ENCODE data around the gene CARD11. TPM values are rescaled to one million over a fixed set of nuclear protein-coding genes. Genes with fewer than 3 reads are reported as not detected.
A peak's percentile ranks its signal among the peaks of the same experiment; 100 is the strongest.

CARD11 gene
- total RNA-seq, 1 donor from 2014 or later, result 9.3 TPM

DNA sequence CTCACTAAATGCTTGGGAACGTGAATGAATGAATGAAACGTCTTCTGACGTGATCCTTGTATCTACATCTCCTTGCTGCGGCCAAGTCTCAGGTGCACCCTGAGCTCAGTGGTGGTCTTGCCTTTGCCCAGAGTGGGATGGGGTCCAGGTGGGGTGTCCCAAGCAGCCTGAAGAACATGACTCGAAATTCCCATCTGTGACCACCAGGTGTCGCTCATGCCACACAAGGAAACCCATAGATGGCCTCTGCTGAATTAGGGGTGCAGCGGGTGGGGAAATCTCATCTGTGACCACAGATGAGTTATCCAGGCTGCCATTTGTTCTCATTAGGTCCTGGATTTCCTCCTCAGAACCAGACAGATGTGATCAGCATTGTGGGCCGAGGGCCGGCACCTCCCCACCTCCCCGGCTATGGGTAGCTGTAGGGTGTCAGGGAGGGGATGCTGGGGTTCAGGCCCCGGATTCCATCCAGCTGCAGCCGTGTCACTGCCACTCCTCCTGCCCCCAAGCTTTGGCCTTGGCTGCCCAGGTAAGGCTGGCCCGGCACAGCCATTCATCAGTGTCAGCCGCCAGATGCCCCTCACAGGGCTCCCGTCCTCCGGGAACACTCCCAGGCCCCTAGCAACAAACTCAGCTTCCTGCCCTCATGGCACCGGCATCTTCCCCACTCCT, 178.5 kb downstream of the CARD11 start:
- H3K27me3 Mint-ChIP-seq (ENCODE audit: low read depth), result peaks cover 1% of the 10 kb centered on the region
- H3K4me3 Mint-ChIP-seq, result no peak overlapping the region
- peak overlapping the region; percentile 77 for H3K27ac Mint-ChIP-seq
- no peaks in the 10 kb centered on the region for H3K9me3 Mint-ChIP-seq
- H3K36me3 Mint-ChIP-seq, result no peaks in the 10 kb centered on the region
- H3K4me1 Mint-ChIP-seq, result peaks cover 16% of the 10 kb centered on the region
- peak; percentile 97 for TF ChIP-seq CTCF (IDR thresholded peaks at IDR 0.05; ENCODE audit: unreplicated experiment)
- DNase-seq (ENCODE audit: low spot score in 2 of 2, unreplicated experiment in 2 of 2), result peak in 1 of 2 experiments; percentile 82

DNA sequence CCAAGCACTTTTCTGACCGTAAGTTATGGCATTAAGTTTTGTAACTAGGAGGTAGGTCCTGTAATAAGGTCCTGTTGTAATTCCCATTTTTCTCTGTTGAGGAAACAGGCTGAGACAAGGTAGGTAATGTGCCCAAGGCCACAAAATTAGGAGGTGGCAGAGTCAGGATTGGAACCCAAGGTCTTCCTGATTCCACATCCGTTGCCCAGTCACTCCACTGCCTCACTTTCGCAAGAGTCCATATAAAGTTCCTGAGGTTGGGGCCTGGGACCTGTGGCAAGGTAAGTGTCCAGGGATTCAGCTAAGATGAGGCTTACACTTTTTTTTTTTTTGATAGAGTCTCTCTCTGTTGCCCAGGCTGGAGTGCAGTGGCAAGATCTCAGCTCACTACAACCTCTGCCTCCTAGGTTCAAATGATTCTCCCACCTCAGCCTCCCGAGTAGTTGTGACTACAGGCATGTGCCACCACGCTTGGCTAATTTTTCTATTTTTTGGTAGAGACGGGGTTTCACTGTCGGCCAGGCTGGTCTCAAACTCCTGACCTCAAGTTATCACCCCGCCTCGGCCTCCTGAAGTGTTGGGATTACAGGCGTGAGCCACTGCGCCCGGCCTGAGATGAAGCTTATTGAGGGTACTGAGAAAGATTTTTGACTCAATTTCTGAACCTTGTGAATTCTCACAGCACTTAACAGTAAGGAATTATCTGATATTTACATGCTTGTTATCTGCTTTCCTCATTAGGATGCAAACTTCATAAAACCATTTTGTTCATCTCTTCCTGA, 179.3 kb downstream of the CARD11 start:
- no peak for DNase-seq (ENCODE audit: low spot score in 2 of 2, unreplicated experiment in 2 of 2)
- H3K27ac Mint-ChIP-seq, result peak overlapping the region; percentile 89
- TF ChIP-seq CTCF (IDR thresholded peaks at IDR 0.05; ENCODE audit: unreplicated experiment), result no peak
- peaks cover 1% of the 10 kb centered on the region for H3K27me3 Mint-ChIP-seq (ENCODE audit: low read depth)
- H3K4me1 Mint-ChIP-seq, result peaks cover 16% of the 10 kb centered on the region
- no peak overlapping the region for H3K4me3 Mint-ChIP-seq
- no peaks in the 10 kb centered on the region for H3K36me3 Mint-ChIP-seq
- H3K9me3 Mint-ChIP-seq, result no peaks in the 10 kb centered on the region

DNA sequence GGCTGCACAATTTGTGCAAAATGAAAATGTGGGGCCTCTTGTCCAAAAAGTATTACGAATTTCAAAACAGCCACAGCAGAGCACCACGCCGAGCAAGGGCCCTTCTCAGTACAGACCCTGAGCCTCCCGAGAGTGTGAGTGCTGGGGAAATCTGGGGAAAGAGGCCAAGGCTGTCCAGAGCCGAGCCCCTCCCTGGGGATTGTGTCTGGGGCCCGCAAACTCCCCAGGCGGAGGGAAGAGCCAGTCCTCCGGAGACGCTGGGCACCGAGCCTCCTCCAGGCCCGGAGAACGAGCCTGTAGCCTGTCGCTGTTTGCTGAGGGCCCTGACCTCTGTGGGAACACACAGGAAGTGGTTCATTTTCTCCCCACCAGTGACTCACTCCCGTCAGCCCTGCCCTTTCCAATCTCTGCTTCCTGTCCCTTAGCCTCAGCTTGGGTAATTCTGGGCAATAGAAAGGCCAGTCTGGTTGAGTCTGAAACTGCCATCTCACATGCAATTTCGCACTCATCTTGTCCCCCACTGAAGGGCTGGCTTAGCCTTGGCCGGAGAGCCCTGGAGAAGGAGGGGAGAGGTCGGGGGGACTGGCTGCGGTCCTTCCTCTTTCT, 180.1 kb downstream of the CARD11 start:
- no peak for DNase-seq (ENCODE audit: low spot score in 2 of 2, unreplicated experiment in 2 of 2)
- peaks cover 1% of the 10 kb centered on the region for H3K27me3 Mint-ChIP-seq (ENCODE audit: low read depth)

GRCh38 chr7:2862831-2863361, 180.8 kb downstream of the CARD11 start:
- Mint-ChIP-seq H3K27me3 (ENCODE audit: low read depth) (peaks cover 1% of the 10 kb centered on the region), H3K4me3 (no peak overlapping the region), H3K9me3 (no peaks in the 10 kb centered on the region), H3K36me3 (no peaks in the 10 kb centered on the region), H3K27ac (no peak overlapping the region), H3K4me1 (peaks cover 16% of the 10 kb centered on the region)
- no peak for DNase-seq (ENCODE audit: low spot score in 2 of 2, unreplicated experiment in 2 of 2)
- no peak for TF ChIP-seq CTCF (IDR thresholded peaks at IDR 0.05; ENCODE audit: unreplicated experiment)

More for the DNA sequence above, 180.1 kb downstream of the CARD11 start:
- no peaks in the 10 kb centered on the region for H3K9me3 Mint-ChIP-seq
- H3K4me3 Mint-ChIP-seq, result no peak overlapping the region
- H3K36me3 Mint-ChIP-seq, result no peaks in the 10 kb centered on the region
- H3K27ac Mint-ChIP-seq, result peak overlapping the region; percentile 89
- no peak for TF ChIP-seq CTCF (IDR thresholded peaks at IDR 0.05; ENCODE audit: unreplicated experiment)
- peaks cover 16% of the 10 kb centered on the region for H3K4me1 Mint-ChIP-seq

GRCh38 chr7:2861509-2861908, 182.2 kb downstream of the CARD11 start:
- Mint-ChIP-seq H3K9me3 (no peaks in the 10 kb centered on the region), H3K4me1 (peaks cover 20% of the 10 kb centered on the region), H3K27me3 (ENCODE audit: low read depth) (peaks cover 1% of the 10 kb centered on the region), H3K4me3 (no peak overlapping the region), H3K27ac (no peak overlapping the region), H3K36me3 (no peaks in the 10 kb centered on the region)
- no peak for TF ChIP-seq CTCF (IDR thresholded peaks at IDR 0.05; ENCODE audit: unreplicated experiment)
- no peak for DNase-seq (ENCODE audit: low spot score in 2 of 2, unreplicated experiment in 2 of 2)
